H1 (cell line): Measurements from ENCODE around the gene ATP7B.

ENCODE experiments used
- CREB1 ChIP-seq: IDR thresholded peaks from 2 replicates; pipeline ENCODE4 v1.6.1; 2012; ENCODE audit warnings: inconsistent platforms
- CTCF ChIP-seq, 3 experiments: IDR thresholded peaks; 1 replicate in 2 of 3; 2 replicates in 1 of 3; pipeline versions ENCODE4 v1.5.1 to v1.6.1; 2011; ENCODE audit warnings: low read length in 3 of 3, mild to moderate bottlenecking in 3 of 3, inconsistent platforms in 2 of 3, low read depth in 1 of 3, moderate library complexity in 1 of 3; ENCODE audit not compliant: insufficient read depth in 1 of 3; ENCODE audit errors: control extremely low read depth in 1 of 3
- E2F6 ChIP-seq: IDR thresholded peaks from 2 replicates; pipeline ENCODE4 v1.6.1; 2012; ENCODE audit warnings: inconsistent platforms
- MAX ChIP-seq: IDR thresholded peaks from 2 replicates; pipeline ENCODE4 v1.6.1; 2012; ENCODE audit warnings: inconsistent platforms

- TF ChIP-seq MAX: no peak
- no peak for TF ChIP-seq E2F6
- TF ChIP-seq CTCF (IDR thresholded peaks at IDR 0.05; ENCODE audit: control extremely low read depth in 1 of 3, insufficient read depth in 1 of 3, low read depth in 1 of 3, low read length in 3 of 3): no peak
- no peak for TF ChIP-seq CREB1
These were observed 37.3 kb upstream of the ATP7B start for GRCh38 chr13:52048516-52048915.
